ENCODE measurements around the gene APOL3.

DNA sequence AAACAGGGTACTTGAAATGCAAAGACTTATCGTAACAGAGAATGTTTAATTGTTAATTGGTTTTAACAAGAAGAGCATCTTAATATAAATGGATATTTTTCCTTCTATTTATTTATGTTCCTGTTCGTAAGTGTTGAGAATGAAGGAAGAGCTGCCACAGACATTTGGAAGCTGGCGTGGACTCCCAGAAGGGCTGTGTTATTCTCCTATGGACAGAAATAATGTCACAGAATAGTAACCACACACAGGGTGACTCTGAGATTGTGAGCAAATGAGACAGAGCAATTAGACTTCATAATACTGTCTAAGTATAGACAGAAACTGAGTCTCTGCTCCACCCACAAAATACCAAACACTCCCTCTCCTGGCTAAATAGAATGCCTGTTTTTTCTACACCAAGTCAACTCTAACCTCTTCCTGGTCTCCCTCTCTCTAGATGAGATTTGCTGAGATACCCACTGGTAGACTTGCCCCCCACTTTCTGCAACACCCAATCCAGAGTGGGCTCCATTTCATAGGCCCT lies 6.1 kb downstream of the APOL3 start:
- no peak for TF ChIP-seq TAF1 (IDR thresholded peaks at IDR 0.05; ENCODE audit: borderline replicate concordance, low read depth, low read length)
- no peak for TF ChIP-seq POLR2A (IDR thresholded peaks at IDR 0.05; ENCODE audit: low read depth, low read length)
